SHP77 treated with DMSO at 0.1 percent for 48 hours (cell line): ENCODE results near the gene ZNF717.
A peak's percentile ranks its signal among the peaks of the same experiment; 100 is the strongest.
"Not testable (repeated sequence)": the region's sequence is repeated elsewhere in the genome, so short reads cannot be mapped to it uniquely, and the experiment has no call there.

Experiments used
- DNase-seq: peaks from one replicate; lab custom pipeline; 2025; lab: John Stamatoyannopoulos, UW

ZNF717 gene

GRCh38 chr3:75785081-75785755 is at the start of gene ZNF717:
ZNF717 (minus strand) TSS chr3:75785549; CDS start chr3:75783362, 2,187 bp downstream.
- peak; percentile 72 for DNase-seq

- DNase-seq, result not testable (repeated sequence)
These were observed 45.7 kb upstream of the ZNF717 start for GRCh38 chr3:75831076-75831475.

GRCh38 chr3:75818019-75818418 is 32.7 kb upstream of the ZNF717 start:
- not testable (repeated sequence) for DNase-seq

- peak; percentile 7 for DNase-seq
These were observed 31.2 kb upstream of the ZNF717 start for GRCh38 chr3:75816287-75817180.

GRCh38 chr3:75814797-75815196 is 29.4 kb upstream of the ZNF717 start:
- no peak for DNase-seq

GRCh38 chr3:75782506-75782905 is 2.8 kb downstream of the ZNF717 start:
- no peak for DNase-seq

GRCh38 chr3:75781079-75781745 is 4.1 kb downstream of the ZNF717 start:
- no peak for DNase-seq

- not testable (repeated sequence) for DNase-seq
These were observed 7.6 kb downstream of the ZNF717 start for GRCh38 chr3:75777742-75778141.

- not testable (repeated sequence) for DNase-seq
These were observed 13.7 kb downstream of the ZNF717 start for GRCh38 chr3:75771631-75772030.

GRCh38 chr3:75768303-75769017 is 16.9 kb downstream of the ZNF717 start:
- DNase-seq, result no peak

GRCh38 chr3:75737831-75738493 is 47.4 kb downstream of the ZNF717 start:
- DNase-seq, result no peak

- DNase-seq, result no peak
These were observed 57.4 kb downstream of the ZNF717 start for GRCh38 chr3:75727985-75728384.

GRCh38 chr3:75692061-75692460 is 93.3 kb downstream of the ZNF717 start:
- DNase-seq, result no peak

- no peak for DNase-seq
These were observed 98.0 kb downstream of the ZNF717 start for GRCh38 chr3:75687323-75687722.
